ENCODE measurements around the gene KRT9.
"Not testable (repeated sequence)": the region's sequence is repeated elsewhere in the genome, so short reads cannot be mapped to it uniquely, and the experiment has no call there.

KRT9 gene

DNA sequence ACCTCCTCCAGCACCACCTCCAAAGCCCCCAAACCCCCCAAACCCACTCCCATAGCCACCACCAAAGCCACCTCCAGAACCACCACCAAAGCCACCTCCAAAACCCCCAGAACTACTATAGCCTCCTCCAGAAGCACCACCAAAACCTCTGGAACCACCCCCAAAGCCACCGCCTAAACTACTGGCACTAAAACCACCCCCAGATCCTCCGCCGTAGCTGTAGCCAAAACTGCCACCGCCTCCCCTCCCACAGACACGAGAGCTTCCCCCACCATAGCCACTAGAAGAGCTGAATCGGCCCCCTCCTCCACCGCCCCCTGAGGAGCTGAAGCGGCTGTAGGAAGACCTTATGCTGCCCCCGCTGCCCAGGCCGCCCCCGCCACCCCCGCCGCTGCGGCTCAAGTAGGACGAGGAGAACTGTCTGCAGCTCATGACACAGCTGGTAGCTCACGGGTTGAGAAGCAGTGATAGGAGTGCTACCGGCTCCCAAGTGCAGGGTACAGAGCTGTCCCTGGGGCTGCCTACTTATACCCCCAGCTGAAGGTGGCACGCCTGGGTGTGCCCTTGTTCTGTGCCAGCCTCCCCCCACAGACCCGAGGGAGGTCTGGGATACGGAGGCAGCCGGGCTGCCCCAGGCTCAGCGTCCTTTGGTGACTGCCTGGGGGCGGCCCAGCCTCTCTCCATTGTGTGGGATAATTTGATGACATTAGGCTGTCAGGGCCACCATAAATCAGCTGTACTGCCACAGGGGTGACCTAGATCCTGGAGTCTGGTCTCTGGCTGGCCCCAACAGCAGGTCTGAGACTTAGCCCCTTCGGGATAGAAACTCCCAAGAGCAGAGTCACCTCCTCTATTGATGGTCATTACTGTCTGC, at the start of gene KRT9:
KRT9 (minus strand) TSS at position 499 of the 874 bp plus-strand sequence; CDS start at position 432, 67 bp downstream.
- DNase-seq, result no peak

DNA sequence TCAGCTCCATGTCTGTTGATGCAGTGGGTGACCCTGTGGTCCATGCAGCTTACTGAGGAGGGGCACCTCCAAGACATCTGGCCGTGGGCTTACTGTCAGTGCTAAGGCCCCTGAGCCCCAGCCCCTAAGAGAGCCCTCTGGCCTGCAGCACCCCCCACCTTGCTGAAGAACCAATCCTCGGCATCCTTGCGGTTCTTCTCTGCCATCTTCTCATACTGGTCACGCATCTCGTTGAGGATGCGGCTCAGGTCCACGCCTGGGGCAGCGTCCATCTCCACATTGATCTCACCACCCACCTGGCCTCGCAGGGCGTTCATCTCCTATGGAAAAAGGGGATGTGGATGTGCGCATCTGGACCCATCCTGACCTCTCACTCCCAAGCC, 49.6 kb upstream of the KRT9 start:
- not testable (repeated sequence) for DNase-seq

- no peak for DNase-seq
Measured at GRCh38 chr17:41620583-41621434, 49.0 kb upstream of the KRT9 start.

DNA sequence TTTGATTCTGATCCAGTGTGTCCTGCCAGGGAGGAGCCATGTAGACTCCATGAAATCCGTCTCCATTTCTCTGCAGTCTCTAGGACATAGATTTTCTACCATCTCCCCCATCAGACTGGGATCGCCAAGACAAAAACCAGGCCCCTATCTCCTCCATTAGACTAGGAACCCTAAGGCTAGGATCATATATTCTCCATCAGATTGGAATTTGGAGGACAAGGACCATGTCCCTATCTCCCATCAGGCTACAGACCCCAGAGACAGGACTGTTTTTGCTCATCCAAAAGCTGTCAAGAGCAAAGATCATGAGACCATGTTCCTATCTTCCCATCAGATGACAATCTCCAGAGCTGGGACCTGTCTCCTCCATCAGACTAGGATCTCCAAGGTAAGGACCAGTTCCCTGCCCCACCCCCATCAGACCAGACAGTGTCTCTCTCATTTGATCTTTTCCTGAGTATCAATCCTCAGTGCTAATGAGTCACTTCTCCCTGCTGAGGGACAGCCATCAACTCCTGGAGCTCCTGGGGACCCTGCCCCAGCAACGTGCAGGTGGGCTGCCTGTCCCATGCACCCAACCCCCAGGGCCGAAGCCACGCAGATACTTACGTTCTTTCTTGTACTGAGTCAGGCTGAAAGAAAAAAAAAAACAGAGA, 48.2 kb upstream of the KRT9 start:
- not testable (repeated sequence) for DNase-seq

GRCh38 chr17:41619036-41619926, 47.4 kb upstream of the KRT9 start:
- peak; percentile 15 for DNase-seq

- DNase-seq, result peak; percentile 15
Measured at GRCh38 chr17:41618341-41619035, 46.6 kb upstream of the KRT9 start.

DNA sequence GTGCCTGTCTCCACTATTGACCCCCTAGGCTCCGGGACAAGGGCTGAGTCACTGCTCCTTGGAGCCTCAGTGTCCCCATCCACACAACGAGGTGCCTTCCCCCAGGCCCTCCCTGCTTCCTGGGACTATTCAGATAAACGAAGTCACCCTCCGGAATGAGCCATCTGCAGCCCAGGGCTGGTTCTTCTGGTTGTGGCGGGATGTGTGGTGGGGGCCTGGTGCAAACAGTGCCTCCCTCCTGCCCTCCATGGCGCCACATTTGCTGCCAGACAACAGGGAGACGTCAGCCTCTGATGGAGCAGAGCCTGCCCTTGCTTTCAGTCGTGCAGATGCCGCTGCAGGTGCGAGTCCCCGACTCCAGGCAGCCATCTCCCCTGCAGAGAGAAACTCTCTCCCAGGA, 45.8 kb upstream of the KRT9 start:
- peak; percentile 14 for DNase-seq

GRCh38 chr17:41617136-41617535, 45.3 kb upstream of the KRT9 start:
- DNase-seq, result peak; percentile 5

DNA sequence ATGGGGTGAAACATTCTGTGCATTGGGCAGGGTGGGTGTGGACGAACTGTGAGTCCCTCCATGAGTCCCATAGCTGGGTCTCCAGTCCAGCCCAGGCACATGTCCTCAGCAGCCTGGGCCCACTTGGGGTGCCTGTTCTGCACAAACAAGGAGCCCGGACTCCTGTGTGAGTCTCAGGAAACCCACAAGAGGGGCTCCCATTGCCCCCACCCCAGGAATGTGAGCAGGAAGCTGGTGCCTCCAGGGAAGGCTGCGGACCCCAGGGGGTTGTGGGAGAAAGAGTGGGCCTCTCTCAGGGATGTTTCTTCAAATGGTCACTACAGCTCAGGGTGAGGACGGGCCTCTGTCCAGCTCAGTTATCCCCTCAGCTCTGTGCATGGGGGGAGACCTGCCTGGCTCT, 44.6 kb upstream of the KRT9 start:
- peak; percentile 1 for DNase-seq

DNA sequence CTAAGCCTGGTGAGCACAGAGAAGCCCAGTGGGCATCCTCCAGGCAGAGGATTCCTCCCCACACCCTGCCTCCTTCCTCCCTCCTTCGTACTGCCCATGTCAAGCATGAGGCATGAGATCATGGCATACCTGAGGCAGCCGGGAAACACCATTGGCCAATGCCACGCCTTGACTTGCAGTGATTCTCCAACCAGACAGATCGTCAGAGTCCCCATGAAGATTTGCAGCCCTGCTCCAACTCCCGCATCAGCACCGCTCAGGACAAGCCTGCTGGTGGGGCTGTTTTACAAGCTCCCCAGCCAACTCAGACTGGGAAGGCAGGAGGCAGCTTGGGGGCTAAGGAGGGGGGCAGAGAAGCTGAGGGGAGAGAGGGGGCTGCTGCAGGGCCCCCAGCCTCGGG, 43.6 kb upstream of the KRT9 start:
- DNase-seq, result no peak

DNA sequence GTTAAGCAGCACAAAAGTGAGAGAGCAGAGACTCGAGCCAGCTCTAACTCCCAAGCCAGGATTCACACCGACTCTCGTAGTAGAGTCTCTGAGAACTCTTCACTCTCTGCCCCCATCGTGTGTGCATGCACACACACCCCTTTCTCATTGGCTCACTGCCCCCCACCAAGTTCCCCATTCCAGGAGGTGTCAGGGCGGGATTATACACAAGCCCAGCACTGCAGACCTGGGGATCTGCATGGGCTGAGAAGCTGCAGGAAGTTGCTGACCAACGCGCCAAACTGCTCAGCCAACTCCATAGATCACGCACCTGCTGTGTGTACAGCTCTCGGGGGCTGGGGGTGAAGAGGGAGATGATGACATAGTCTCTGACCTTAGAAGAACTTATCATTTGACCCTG, 42.9 kb upstream of the KRT9 start:
- DNase-seq, result not testable (repeated sequence)

DNA sequence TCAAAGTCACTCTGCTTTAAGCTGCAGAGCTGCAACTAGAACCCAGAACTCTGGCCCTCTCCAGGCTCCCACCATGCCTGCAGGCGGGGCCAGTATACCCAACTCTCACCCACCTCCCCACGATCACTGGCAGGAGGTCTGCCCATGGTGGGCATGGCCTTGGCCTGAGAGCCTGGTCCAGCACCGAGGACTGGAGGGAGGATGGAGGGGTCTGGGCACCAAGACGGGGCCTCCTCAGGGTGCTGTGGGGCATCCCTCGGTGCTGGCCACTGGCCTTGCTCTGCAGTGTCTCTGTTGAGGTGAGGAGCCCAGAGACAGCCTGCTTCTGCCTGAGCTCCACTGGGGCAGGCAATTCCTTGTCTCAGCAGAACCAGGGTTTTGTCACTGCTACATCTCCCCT, 42.2 kb upstream of the KRT9 start:
- no peak for DNase-seq

- peak; percentile 8 for DNase-seq
Measured at GRCh38 chr17:41613277-41614082, 41.6 kb upstream of the KRT9 start.

- not testable (repeated sequence) for DNase-seq
Measured at GRCh38 chr17:41612376-41613160, 40.7 kb upstream of the KRT9 start, which contains the start of gene KRT16. Gene KRT16 (minus strand): TSS chr17:41612767. CDS start chr17:41612688, 79 bp downstream.

GRCh38 chr17:41610965-41611640, 39.2 kb upstream of the KRT9 start:
- peak; percentile 14 for DNase-seq

DNA sequence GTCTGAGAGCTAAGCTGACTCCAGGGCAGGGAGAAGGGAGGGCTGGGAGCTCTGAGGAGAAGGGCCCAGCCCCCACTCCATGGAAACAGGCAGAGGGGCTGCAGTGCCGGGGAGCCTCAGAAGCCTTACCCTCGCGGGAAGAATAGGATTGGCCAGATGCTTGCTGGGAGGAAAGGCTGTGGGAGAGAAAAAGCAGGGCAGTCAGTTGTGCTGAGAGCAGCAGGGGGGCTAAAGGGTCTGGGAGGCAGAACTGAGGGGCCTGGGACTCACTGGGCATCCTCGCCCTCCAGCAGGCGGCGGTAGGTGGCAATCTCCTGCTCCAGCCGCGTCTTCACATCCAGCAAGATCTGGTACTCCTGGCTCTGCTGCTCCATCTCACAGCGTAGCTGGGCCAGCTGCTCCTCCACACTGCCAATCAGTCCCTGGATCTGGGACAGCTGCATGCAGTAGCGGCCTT, 38.2 kb upstream of the KRT9 start:
- peak; percentile 9 for DNase-seq

GRCh38 chr17:41606930-41607329, 35.1 kb upstream of the KRT9 start:
- not testable (repeated sequence) for DNase-seq

GRCh38 chr17:41602524-41602923, 30.7 kb upstream of the KRT9 start:
- no peak for DNase-seq

GRCh38 chr17:41600318-41600717, 28.5 kb upstream of the KRT9 start:
- DNase-seq, result no peak

Measured in CD4-positive, alpha-beta T cell treated with Interleukin-15 for 1 hour (primary cell).